ENCODE measurements around the gene GAP43.

The GAP43 gene

GRCh38 chr3:115761927-115762305, 138.6 kb downstream of the GAP43 start:
- TF ChIP-seq CTCF (IDR thresholded peaks at IDR 0.05), result no peak

DNA sequence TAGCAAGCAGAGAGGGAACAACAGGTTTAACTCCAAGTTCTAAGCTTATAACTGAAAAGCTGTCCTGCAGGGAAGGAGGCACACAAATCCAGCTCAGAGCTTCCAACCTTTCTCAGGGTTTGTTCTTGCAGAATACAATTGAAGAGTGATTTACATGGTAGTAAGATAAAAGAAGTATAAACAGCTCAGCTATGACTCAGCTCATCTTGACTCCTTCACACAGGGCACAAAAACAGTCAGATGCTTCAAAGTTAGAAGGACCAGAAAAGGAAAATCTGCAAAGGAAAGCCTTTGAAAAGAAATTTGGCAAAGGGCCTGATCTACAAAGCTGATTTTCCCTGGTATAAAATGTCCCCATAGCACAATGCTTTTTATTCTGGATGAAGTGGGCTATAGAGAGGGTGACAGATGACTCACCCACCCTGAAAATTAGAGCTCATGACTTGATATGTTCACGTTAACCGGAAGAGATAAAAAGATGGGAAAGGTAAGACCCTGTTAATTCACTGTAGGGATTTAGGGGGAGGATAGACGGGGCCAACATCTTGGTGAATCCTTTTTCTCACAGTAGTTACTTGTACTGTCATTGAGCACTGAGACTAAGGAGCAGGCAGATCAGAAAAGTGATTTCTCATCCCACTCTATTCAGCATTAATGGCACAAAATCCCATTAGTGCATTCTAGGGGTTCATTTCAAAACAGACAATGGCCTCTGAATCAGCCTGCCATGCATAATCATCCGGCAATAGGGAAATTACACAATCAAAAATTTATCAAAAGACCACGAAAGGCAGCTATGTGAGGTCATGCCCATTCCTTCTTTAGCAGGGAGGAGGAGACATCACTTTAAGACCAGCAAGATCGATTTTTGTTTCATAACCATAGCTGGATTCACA, 143.5 kb downstream of the GAP43 start:
- no peak for TF ChIP-seq CTCF (IDR thresholded peaks at IDR 0.05)

DNA sequence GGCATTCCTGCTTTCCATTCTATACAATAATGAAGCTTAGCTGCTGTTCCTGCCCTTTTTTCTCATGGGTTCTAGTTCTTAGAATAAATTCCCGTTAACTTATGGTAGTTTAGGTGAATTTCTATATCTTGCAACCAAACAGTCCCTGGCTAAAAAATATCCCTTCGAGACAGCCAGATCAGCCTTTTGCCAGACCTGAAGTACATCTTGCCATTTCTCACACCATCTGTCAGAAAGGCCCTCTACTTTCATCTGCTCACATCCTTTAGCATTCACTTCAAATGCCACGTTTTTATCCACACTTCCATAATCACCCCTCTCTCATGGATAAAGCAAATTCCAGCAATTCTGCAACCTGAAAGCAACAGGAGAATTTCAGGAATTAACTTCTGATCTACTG, 145.4 kb downstream of the GAP43 start:
- TF ChIP-seq CTCF (IDR thresholded peaks at IDR 0.05), result no peak
